SK-N-SH (cell line): ENCODE data around the gene ZNF202. TPM values are rescaled to one million over a fixed set of nuclear protein-coding genes. Genes with fewer than 3 reads are reported as not detected.
A peak's percentile ranks its signal among the peaks of the same experiment; 100 is the strongest.

Experiments used
- CTCF ChIA-PET: fragments of 300-600, 350-600 bp; formaldehyde crosslinking; extraction: SDS; loops from one replicate; lab custom pipeline; 2021; lab: Yijun Ruan, JAX
- POLR2A ChIA-PET: fragments of 350-600 bp; sonication (Branson Sonifier 250); formaldehyde crosslinking; extraction: SDS; loops from one replicate; lab custom pipeline; 2020; ENCODE audit warnings: antibody characterized with exemption, inconsistent platforms; lab: Yijun Ruan, JAX
- DNase-seq: peaks from one replicate; pipeline ENCODE4 v3.0.0; 2012
- H2AFZ ChIP-seq: fragments of 200-600 bp; sonication (generic); 2 replicates; pipeline ENCODE4 v1.8.1; 2016; ENCODE audit warnings: antibody characterized with exemption, mild to moderate bottlenecking, low read depth
- H3F3A ChIP-seq: fragments of 200-600 bp; sonication (generic); replicated peaks from 2 replicates; pipeline ENCODE3; 2016; ENCODE audit warnings: antibody characterized with exemption, mild to moderate bottlenecking; ENCODE audit not compliant: insufficient read depth
- H3K27ac ChIP-seq, 2 experiments: fragments of 200-500 bp in 1 of 2; fragments of 200-600 bp in 1 of 2; sonication (Bioruptor generic) in 1 of 2; sonication (generic), shearing (Covaris generic) in 1 of 2; 2 replicates each; pipeline versions ENCODE4 v1.5.1 to v1.6.1; 2014 to 2016; ENCODE audit warnings: low read depth in 2 of 2, inconsistent platforms in 1 of 2, low read length in 1 of 2, mild to moderate bottlenecking in 1 of 2, mixed read lengths in 1 of 2
- H3K27me3 ChIP-seq: fragments of 200-600 bp; sonication (generic), shearing (Covaris generic); 2 replicates; pipeline ENCODE4 v1.6.1; 2016; ENCODE audit warnings: mixed run types; ENCODE audit not compliant: insufficient read depth
- H3K36me3 ChIP-seq, 2 experiments: fragments of 200-500 bp in 1 of 2; fragments of 200-600 bp in 1 of 2; sonication (Bioruptor generic) in 1 of 2; sonication (generic) in 1 of 2; replicated peaks in 1 of 2; 2 replicates each; pipeline versions ENCODE3 to v1.5.1; 2014 to 2016; ENCODE audit warnings: low read length in 1 of 2, mild to moderate bottlenecking in 1 of 2; ENCODE audit not compliant: insufficient read depth in 2 of 2, control insufficient read depth in 1 of 2
- H3K4me1 ChIP-seq, 2 experiments: fragments of 200-500 bp in 1 of 2; fragments of 200-600 bp in 1 of 2; sonication (Bioruptor generic) in 1 of 2; sonication (generic), shearing (Covaris generic) in 1 of 2; 2 replicates each; pipeline versions ENCODE4 v1.5.1 to v1.6.1; 2014 to 2016; ENCODE audit warnings: low read depth in 1 of 2, low read length in 1 of 2, mixed run types in 1 of 2; ENCODE audit not compliant: insufficient read depth in 2 of 2, control insufficient read depth in 1 of 2
- H3K4me2 ChIP-seq: fragments of 200-600 bp; sonication (generic), shearing (Covaris generic); 2 replicates; pipeline ENCODE4 v1.6.1; 2017; ENCODE audit warnings: mixed run types
- H3K4me3 ChIP-seq, 2 experiments: fragments of 200-500 bp in 1 of 2; fragments of 200-600 bp in 1 of 2; sonication (Bioruptor generic) in 1 of 2; sonication (generic), shearing (Covaris generic) in 1 of 2; 2 replicates each; pipeline versions ENCODE4 v1.5.1 to v1.8.1; 2014 to 2016; ENCODE audit warnings: low read depth in 2 of 2, inconsistent platforms in 1 of 2, low read length in 1 of 2, mild to moderate bottlenecking in 1 of 2, mixed read lengths in 1 of 2, moderate library complexity in 1 of 2
- H3K79me2 ChIP-seq: fragments of 200-600 bp; sonication (generic); 2 replicates; pipeline ENCODE4 v1.8.1; 2017; ENCODE audit warnings: mild to moderate bottlenecking; ENCODE audit not compliant: insufficient read depth
- H3K9ac ChIP-seq: fragments of 200-600 bp; sonication (generic); 2 replicates; pipeline ENCODE4 v1.6.1; 2017; ENCODE audit warnings: mixed run types
- H3K9me2 ChIP-seq: fragments of 200-600 bp; sonication (generic); 2 replicates; pipeline ENCODE4 v1.6.1; 2017; ENCODE audit warnings: mixed run types
- H3K9me3 ChIP-seq: fragments of 200-600 bp; sonication (generic); 2 replicates; pipeline ENCODE4 v1.6.1; 2017; ENCODE audit warnings: mixed run types, mild to moderate bottlenecking, moderate library complexity
- H4K20me1 ChIP-seq: fragments of 200-600 bp; sonication (generic); 2 replicates; pipeline ENCODE4 v1.6.1; 2017; ENCODE audit warnings: mild to moderate bottlenecking, mixed run types; ENCODE audit not compliant: insufficient read depth
- EP300 ChIP-seq, 2 experiments: IDR thresholded peaks; 2 replicates each; pipeline versions ENCODE4 v1.4.0 to v1.6.1; 2012; ENCODE audit warnings: borderline replicate concordance in 1 of 2, low read depth in 1 of 2, low read length in 1 of 2
- FOXJ3 ChIP-seq: sonication (generic); formaldehyde crosslinking; IDR thresholded peaks from 2 replicates; pipeline ENCODE4 v1.5.1; 2020; ENCODE audit warnings: mild to moderate bottlenecking, missing genetic modification reagents
- MXI1 ChIP-seq: IDR thresholded peaks from 2 replicates; pipeline ENCODE4 v1.6.1; 2012; ENCODE audit warnings: mild to moderate bottlenecking, low read depth, low read length, improper control_type of control experiment
- NRF1 ChIP-seq: IDR thresholded peaks from 2 replicates; pipeline ENCODE4 v1.6.1; 2012; ENCODE audit warnings: low read depth, mild to moderate bottlenecking, low read length
- RAD21 ChIP-seq: IDR thresholded peaks from 2 replicates; pipeline ENCODE4 v1.6.1; 2012; ENCODE audit warnings: mild to moderate bottlenecking, low read length
- RCOR1 ChIP-seq: fragments of 150-350 bp; IDR thresholded peaks from 2 replicates; pipeline ENCODE4 v1.6.1; 2017; ENCODE audit warnings: antibody characterized with exemption, low read length
- SIN3A ChIP-seq: IDR thresholded peaks from 2 replicates; pipeline ENCODE4 v1.6.1; 2012; ENCODE audit warnings: low read depth, mild to moderate bottlenecking, low read length, moderate library complexity, borderline replicate concordance
- SMC3 ChIP-seq: IDR thresholded peaks from 2 replicates; pipeline ENCODE4 v1.6.1; 2012; ENCODE audit warnings: low read depth, low read length, improper control_type of control experiment
- WGBS: methylation state at CpG from one replicate; pipeline ENCODE4 v1.1.6; 2017; ENCODE audit warnings: low lambda C conversion rate; 5-methylcytosine and 5-hydroxymethylcytosine counted together
- polyA plus RNA-seq, 3 experiments: library from polyadenylated mRNA; depleted of rRNA; stranded (reverse); fragments of >200 nt; gene quantifications; 2 replicates each; pipeline ENCODE4 v1.2.3, GENCODE V29; 2012
- TF ChIP-seq, protein P1 (sequence below): IDR thresholded peaks from 2 replicates; pipeline ENCODE4 v1.4.0; 2012; ENCODE audit warnings: low read depth
- TF ChIP-seq, protein P2 (sequence below): fragments of 200-600 bp; sonication (generic); IDR thresholded peaks from 2 replicates; pipeline ENCODE4 v1.6.1; 2017; ENCODE audit warnings: antibody characterized with exemption, mild to moderate bottlenecking, moderate library complexity
- TF ChIP-seq, protein P3 (sequence below): IDR thresholded peaks from 2 replicates; pipeline ENCODE4 v1.6.1; 2012; ENCODE audit warnings: mild to moderate bottlenecking, low read depth, low read length, moderate library complexity

Gene ZNF202
- polyA plus RNA-seq, 1 of the 3 experiments (the other 2 are of a cell fraction): 11.3 TPM

DNA sequence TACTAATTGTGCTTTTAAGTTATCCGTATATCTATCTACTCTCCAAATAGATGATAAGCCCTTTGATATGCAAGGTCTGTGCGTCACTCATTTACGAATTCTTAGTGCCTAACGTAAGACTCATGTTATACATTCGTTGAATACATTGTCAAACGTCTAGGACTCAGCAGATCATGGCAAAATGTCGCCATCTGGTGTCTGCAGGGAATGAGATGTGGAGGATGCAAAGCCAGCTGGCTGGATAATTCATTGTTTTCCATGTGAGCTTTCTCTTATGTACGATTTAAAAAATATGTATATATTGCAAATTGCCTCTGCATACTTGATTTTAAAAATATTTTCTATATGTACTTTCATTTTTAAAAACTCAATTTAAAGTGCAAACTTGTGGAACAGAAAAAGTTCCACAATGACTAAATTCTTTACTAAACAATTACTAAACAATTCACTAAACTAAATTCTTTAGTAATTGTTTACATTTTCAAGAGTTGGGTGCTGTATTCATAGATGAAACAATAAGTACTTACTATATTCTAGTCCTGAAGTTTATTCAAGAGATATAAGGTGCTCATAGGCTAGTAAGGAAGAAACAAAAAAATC lies 33.8 kb downstream of the ZNF202 start:
- no peak overlapping the region for H3K4me2 ChIP-seq
- no peak overlapping the region for H3K9ac ChIP-seq
- ChIA-PET CTCF (interaction anchor here (0.6 to 15.3 kb wide), 47 partner anchors 9 to 229 kb away, joined by 3 to 441 read pairs (median 9); partner anchors contain the start of gene SCN3B), POLR2A (interaction anchor here (1.3 to 2.7 kb wide), 2 partner anchors 54 to 55 kb away, joined by 4 to 12 read pairs; partner anchors contain the start of gene SCN3B)
- H3K27me3 ChIP-seq: peaks cover 5% of the 10 kb centered on the region; the same call in 1 of the 2 replicates
- 4% methylated on average over 8 of the region's 8 CpGs for WGBS
- H3F3A ChIP-seq: no peaks in the 10 kb centered on the region
- H3K4me3 ChIP-seq: no peak overlapping the region
- no peaks in the 10 kb centered on the region for H3K9me2 ChIP-seq
- H4K20me1 ChIP-seq: no peaks in the 10 kb centered on the region
- peaks cover 0 to 2% of the 10 kb centered on the region in 2 experiments; a peak in 1 of 4 replicates for H3K4me1 ChIP-seq
- no peak overlapping the region for H2AFZ ChIP-seq
- no peaks in the 10 kb centered on the region for H3K9me3 ChIP-seq
- TF ChIP-seq EP300 (IDR thresholded peaks at IDR 0.05; ENCODE audit: borderline replicate concordance in 1 of 2, low read depth in 1 of 2, low read length in 1 of 2) (no peak), MXI1 (no peak), RCOR1 (no peak), FOXJ3 (CRISPR knock-in tag) (no peak), NRF1 (0 out of 2 replicates have a peak, but pooled peaks have one; percentile 15), SMC3 (peak; percentile 98), SIN3A (no peak), RAD21 (peak; percentile 99)
- TF ChIP-seq, protein P1, sequence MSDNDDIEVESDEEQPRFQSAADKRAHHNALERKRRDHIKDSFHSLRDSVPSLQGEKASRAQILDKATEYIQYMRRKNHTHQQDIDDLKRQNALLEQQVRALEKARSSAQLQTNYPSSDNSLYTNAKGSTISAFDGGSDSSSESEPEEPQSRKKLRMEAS: no peak
- TF ChIP-seq, protein P2, sequence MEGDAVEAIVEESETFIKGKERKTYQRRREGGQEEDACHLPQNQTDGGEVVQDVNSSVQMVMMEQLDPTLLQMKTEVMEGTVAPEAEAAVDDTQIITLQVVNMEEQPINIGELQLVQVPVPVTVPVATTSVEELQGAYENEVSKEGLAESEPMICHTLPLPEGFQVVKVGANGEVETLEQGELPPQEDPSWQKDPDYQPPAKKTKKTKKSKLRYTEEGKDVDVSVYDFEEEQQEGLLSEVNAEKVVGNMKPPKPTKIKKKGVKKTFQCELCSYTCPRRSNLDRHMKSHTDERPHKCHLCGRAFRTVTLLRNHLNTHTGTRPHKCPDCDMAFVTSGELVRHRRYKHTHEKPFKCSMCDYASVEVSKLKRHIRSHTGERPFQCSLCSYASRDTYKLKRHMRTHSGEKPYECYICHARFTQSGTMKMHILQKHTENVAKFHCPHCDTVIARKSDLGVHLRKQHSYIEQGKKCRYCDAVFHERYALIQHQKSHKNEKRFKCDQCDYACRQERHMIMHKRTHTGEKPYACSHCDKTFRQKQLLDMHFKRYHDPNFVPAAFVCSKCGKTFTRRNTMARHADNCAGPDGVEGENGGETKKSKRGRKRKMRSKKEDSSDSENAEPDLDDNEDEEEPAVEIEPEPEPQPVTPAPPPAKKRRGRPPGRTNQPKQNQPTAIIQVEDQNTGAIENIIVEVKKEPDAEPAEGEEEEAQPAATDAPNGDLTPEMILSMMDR: peak; percentile 91
- TF ChIP-seq, protein P3, sequence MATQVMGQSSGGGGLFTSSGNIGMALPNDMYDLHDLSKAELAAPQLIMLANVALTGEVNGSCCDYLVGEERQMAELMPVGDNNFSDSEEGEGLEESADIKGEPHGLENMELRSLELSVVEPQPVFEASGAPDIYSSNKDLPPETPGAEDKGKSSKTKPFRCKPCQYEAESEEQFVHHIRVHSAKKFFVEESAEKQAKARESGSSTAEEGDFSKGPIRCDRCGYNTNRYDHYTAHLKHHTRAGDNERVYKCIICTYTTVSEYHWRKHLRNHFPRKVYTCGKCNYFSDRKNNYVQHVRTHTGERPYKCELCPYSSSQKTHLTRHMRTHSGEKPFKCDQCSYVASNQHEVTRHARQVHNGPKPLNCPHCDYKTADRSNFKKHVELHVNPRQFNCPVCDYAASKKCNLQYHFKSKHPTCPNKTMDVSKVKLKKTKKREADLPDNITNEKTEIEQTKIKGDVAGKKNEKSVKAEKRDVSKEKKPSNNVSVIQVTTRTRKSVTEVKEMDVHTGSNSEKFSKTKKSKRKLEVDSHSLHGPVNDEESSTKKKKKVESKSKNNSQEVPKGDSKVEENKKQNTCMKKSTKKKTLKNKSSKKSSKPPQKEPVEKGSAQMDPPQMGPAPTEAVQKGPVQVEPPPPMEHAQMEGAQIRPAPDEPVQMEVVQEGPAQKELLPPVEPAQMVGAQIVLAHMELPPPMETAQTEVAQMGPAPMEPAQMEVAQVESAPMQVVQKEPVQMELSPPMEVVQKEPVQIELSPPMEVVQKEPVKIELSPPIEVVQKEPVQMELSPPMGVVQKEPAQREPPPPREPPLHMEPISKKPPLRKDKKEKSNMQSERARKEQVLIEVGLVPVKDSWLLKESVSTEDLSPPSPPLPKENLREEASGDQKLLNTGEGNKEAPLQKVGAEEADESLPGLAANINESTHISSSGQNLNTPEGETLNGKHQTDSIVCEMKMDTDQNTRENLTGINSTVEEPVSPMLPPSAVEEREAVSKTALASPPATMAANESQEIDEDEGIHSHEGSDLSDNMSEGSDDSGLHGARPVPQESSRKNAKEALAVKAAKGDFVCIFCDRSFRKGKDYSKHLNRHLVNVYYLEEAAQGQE: no peak
- H3K79me2 ChIP-seq: no peaks in the 10 kb centered on the region
- DNase-seq: peak; percentile 70
- no peak overlapping the region for H3K27ac ChIP-seq
- H3K36me3 ChIP-seq: no peaks in the 10 kb centered on the region
